IMR-90 (cell line): ENCODE results near the gene CDIP1. TPM values are rescaled to one million over a fixed set of nuclear protein-coding genes. Genes with fewer than 3 reads are reported as not detected.

Experiments
- ATAC-seq: fragments of 200-7000 bp; cut with Tn5 transposase; 2 replicates; pipeline ENCODE4 v1.9.1; 2020; ENCODE audit warnings: low read depth, mild to moderate bottlenecking, moderate library complexity
- BruUV-seq: library from RNA; stranded (reverse); fragments of 400-500 nt; replicated peaks from 2 replicates; lab custom pipeline; 2021; lab: Mats Ljungman, UMichigan
- CTCF ChIA-PET: fragments of 300-600 bp; formaldehyde crosslinking; extraction: SDS; loops from one replicate; lab custom pipeline; 2021; ENCODE audit warnings: antibody characterized with exemption; lab: Yijun Ruan, JAX
- POLR2A ChIA-PET: fragments of 300-600 bp; sonication (Branson Sonifier 250); formaldehyde crosslinking; loops from one replicate; lab custom pipeline; 2022; ENCODE audit warnings: antibody characterized with exemption; ENCODE audit not compliant: unreplicated experiment; lab: Charles Lee
- DNase-seq: peaks from one replicate; pipeline ENCODE4 v3.0.0; 2013
- H2AFZ ChIP-seq: replicated peaks from 2 replicates; pipeline ENCODE3; 2013; ENCODE audit warnings: low read length, mild to moderate bottlenecking; ENCODE audit not compliant: poor library complexity
- H2AK5ac ChIP-seq: 2 replicates; pipeline ENCODE4 v1.6.1; 2013; ENCODE audit warnings: low read depth, low read length, inconsistent platforms
- H2AK9ac ChIP-seq: replicated peaks from 2 replicates; pipeline ENCODE3; 2013; ENCODE audit warnings: mild to moderate bottlenecking, low read depth, low read length, moderate library complexity; ENCODE audit not compliant: poor library complexity
- H2BK120ac ChIP-seq: 2 replicates; pipeline ENCODE4 v1.6.1; 2013; ENCODE audit warnings: low read depth, low read length, inconsistent platforms
- H2BK15ac ChIP-seq: 3 replicates; pipeline ENCODE4 v1.6.1; 2013; ENCODE audit warnings: low read depth, low read length, inconsistent platforms
- H2BK20ac ChIP-seq: 2 replicates; pipeline ENCODE4 v1.6.1; 2013; ENCODE audit warnings: low read depth, mild to moderate bottlenecking, inconsistent platforms, low read length, moderate library complexity
- H2BK5ac ChIP-seq: 2 replicates; pipeline ENCODE4 v1.6.1; 2013; ENCODE audit warnings: mild to moderate bottlenecking, low read depth, low read length, inconsistent platforms; ENCODE audit not compliant: poor library complexity, severe bottlenecking
- H3K14ac ChIP-seq: replicated peaks from 2 replicates; pipeline ENCODE4 v1.6.1; 2013; ENCODE audit warnings: low read depth, low read length, inconsistent platforms
- H3K18ac ChIP-seq: 2 replicates; pipeline ENCODE4 v1.6.1; 2013; ENCODE audit warnings: low read depth, low read length, control low read depth
- H3K23ac ChIP-seq: 2 replicates; pipeline ENCODE4 v1.6.1; 2013; ENCODE audit warnings: low read depth, low read length, inconsistent platforms
- H3K27ac ChIP-seq: 2 replicates; pipeline ENCODE4 v1.5.1; 2013; ENCODE audit warnings: mild to moderate bottlenecking, control low read depth, low read length; ENCODE audit not compliant: insufficient read depth
- H3K27me3 ChIP-seq: 2 replicates; pipeline ENCODE4 v1.6.1; 2013; ENCODE audit warnings: low read length; ENCODE audit not compliant: control insufficient read depth, insufficient read depth
- H3K36me3 ChIP-seq: 2 replicates; pipeline ENCODE4 v1.6.1; 2013; ENCODE audit warnings: low read length, mixed read lengths; ENCODE audit not compliant: control insufficient read depth, insufficient read depth
- H3K4ac ChIP-seq: 2 replicates; pipeline ENCODE4 v1.6.1; 2013; ENCODE audit warnings: low read depth, low read length, inconsistent platforms
- H3K4me1 ChIP-seq: 2 replicates; pipeline ENCODE4 v1.6.1; 2013; ENCODE audit warnings: low read length, mixed read lengths; ENCODE audit not compliant: control insufficient read depth, insufficient read depth
- H3K4me2 ChIP-seq: 2 replicates; pipeline ENCODE4 v1.6.1; 2013; ENCODE audit warnings: low read depth, mild to moderate bottlenecking, control low read depth, low read length, moderate library complexity
- H3K4me3 ChIP-seq: 2 replicates; pipeline ENCODE4 v1.5.1; 2013; ENCODE audit warnings: low read depth, mild to moderate bottlenecking, control low read depth, low read length, moderate library complexity; ENCODE audit not compliant: insufficient read depth
- H3K56ac ChIP-seq: 2 replicates; pipeline ENCODE4 v1.6.1; 2013; ENCODE audit warnings: low read length, inconsistent platforms; ENCODE audit not compliant: insufficient read depth; ENCODE audit errors: extremely low read depth
- H3K79me1 ChIP-seq, 2 experiments: 2 replicates each; pipeline ENCODE4 v1.6.1; 2013; ENCODE audit warnings: low read length in 2 of 2, inconsistent platforms in 1 of 2, low read depth in 1 of 2
- H3K9ac ChIP-seq: 2 replicates; pipeline ENCODE4 v1.6.1; 2013; ENCODE audit warnings: low read depth, low read length, control low read depth
- H3K9me1 ChIP-seq: 2 replicates; pipeline ENCODE4 v1.6.1; 2013; ENCODE audit warnings: low read length, inconsistent platforms; ENCODE audit not compliant: insufficient read depth
- H3K9me3 ChIP-seq: 2 replicates; pipeline ENCODE4 v1.6.1; 2013; ENCODE audit warnings: low read length; ENCODE audit not compliant: control insufficient read depth, insufficient read depth
- H4K20me1 ChIP-seq: 2 replicates; pipeline ENCODE4 v1.6.1; 2013; ENCODE audit warnings: low read length, inconsistent platforms; ENCODE audit not compliant: insufficient read depth
- H4K5ac ChIP-seq: 2 replicates; pipeline ENCODE4 v1.6.1; 2013; ENCODE audit warnings: mild to moderate bottlenecking, low read depth, low read length, control low read depth
- H4K8ac ChIP-seq, 2 experiments: 2 replicates each; pipeline ENCODE4 v1.6.1; 2013; ENCODE audit warnings: low read depth in 2 of 2, low read length in 2 of 2, control low read depth in 1 of 2, inconsistent platforms in 1 of 2
- H4K91ac ChIP-seq: 2 replicates; pipeline ENCODE4 v1.6.1; 2013; ENCODE audit warnings: low read depth, low read length, inconsistent platforms; ENCODE audit not compliant: insufficient read depth
- BHLHE40 ChIP-seq: fragments of 150-350 bp; IDR thresholded peaks from 2 replicates; pipeline ENCODE4 v1.6.1; 2016; ENCODE audit warnings: mild to moderate bottlenecking, low read depth, low read length
- CEBPB ChIP-seq: IDR thresholded peaks from 2 replicates; pipeline ENCODE4 v1.6.1; 2012; ENCODE audit warnings: low read depth, low read length, improper control_type of control experiment
- CHD1 ChIP-seq: IDR thresholded peaks from 2 replicates; pipeline ENCODE4 v1.6.1; 2012; ENCODE audit warnings: low read depth, low read length, improper control_type of control experiment
- MAFK ChIP-seq: IDR thresholded peaks from 2 replicates; pipeline ENCODE4 v1.6.1; 2012; ENCODE audit warnings: low read depth, low read length, improper control_type of control experiment
- MAZ ChIP-seq: IDR thresholded peaks from 2 replicates; pipeline ENCODE4 v1.6.1; 2012; ENCODE audit warnings: low read depth, mild to moderate bottlenecking, low read length, improper control_type of control experiment, moderate library complexity, borderline replicate concordance
- MXI1 ChIP-seq: IDR thresholded peaks from 2 replicates; pipeline ENCODE4 v1.6.1; 2012; ENCODE audit warnings: low read depth, mild to moderate bottlenecking, low read length, moderate library complexity, borderline replicate concordance
- NFE2L2 ChIP-seq: fragments of 150-350 bp; IDR thresholded peaks from 2 replicates; pipeline ENCODE4 v1.6.1; 2016; ENCODE audit warnings: low read depth, mild to moderate bottlenecking, low read length
- POLR2A ChIP-seq: IDR thresholded peaks from 2 replicates; pipeline ENCODE4 v1.6.1; 2012; ENCODE audit warnings: mild to moderate bottlenecking, low read depth, low read length
- RAD21 ChIP-seq: IDR thresholded peaks from 2 replicates; pipeline ENCODE4 v1.6.1; 2012; ENCODE audit warnings: low read length, improper control_type of control experiment
- RCOR1 ChIP-seq: IDR thresholded peaks from 2 replicates; pipeline ENCODE4 v1.6.1; 2012; ENCODE audit warnings: mild to moderate bottlenecking, low read length, improper control_type of control experiment; ENCODE audit not compliant: insufficient replicate concordance
- RFX5 ChIP-seq: IDR thresholded peaks from 2 replicates; pipeline ENCODE4 v1.8.0; 2012; ENCODE audit warnings: low read depth, mild to moderate bottlenecking, low read length, moderate library complexity
- SMC3 ChIP-seq: fragments of 150-350 bp; IDR thresholded peaks from 2 replicates; pipeline ENCODE4 v1.6.1; 2016; ENCODE audit warnings: low read depth, mild to moderate bottlenecking, antibody characterized with exemption, low read length, moderate library complexity
- WGBS, 2 experiments: methylation state at CpG; one replicate each; pipeline versions ENCODE4 v1.1.5 to v1.1.7; 2013; ENCODE audit warnings: missing lambda C conversion rate in 2 of 2; ENCODE audit not compliant: insufficient read length in 1 of 2; ENCODE audit errors: extremely low coverage in 2 of 2; 5-methylcytosine and 5-hydroxymethylcytosine counted together
- dilution Hi-C: fragments of 300-500 bp; cut with HindIII; formaldehyde crosslinking; loops from one replicate; pipeline ENCODE4 v1.14.3; 2018; ENCODE audit warnings: low sequenced_read_pairs; ENCODE audit not compliant: unreplicated experiment
- in situ Hi-C: fragments of 300-500 bp; cut with MboI; formaldehyde crosslinking; loops from 3 replicates; pipeline ENCODE4 v1.14.3; 2019; ENCODE audit warnings: low sequenced_read_pairs, inconsistent platforms, mixed read lengths
- intact Hi-C: fragments of 100-400 bp; cut with micrococcal nuclease; formaldehyde crosslinking; loops from 2 replicates; pipeline ENCODE4 v1.10.0; 2022
- polyA plus RNA-seq, 3 experiments: library from polyadenylated mRNA; depleted of rRNA; stranded (reverse); fragments of >200 nt; gene quantifications; 2 replicates each; pipeline ENCODE4 v1.2.3, GENCODE V29; 2012; ENCODE audit warnings: low replicate concordance in 1 of 3
- total RNA-seq: library from RNA; depleted of rRNA; stranded (reverse); fragments of >200 nt; gene quantifications from 2 replicates; pipeline ENCODE4 v1.2.3, GENCODE V29; 2012
- TF ChIP-seq, protein P1 (sequence below): fragments of 150-350 bp; IDR thresholded peaks from 2 replicates; pipeline ENCODE4 v1.6.1; 2016; ENCODE audit warnings: low read depth, mild to moderate bottlenecking, low read length, moderate library complexity, borderline replicate concordance
- TF ChIP-seq, protein P2 (sequence below): fragments of 150-350 bp; IDR thresholded peaks from 2 replicates; pipeline ENCODE4 v1.6.1; 2017; ENCODE audit warnings: mild to moderate bottlenecking, antibody characterized with exemption, low read length, low read depth
- TF ChIP-seq, protein P3 (sequence below): conservative IDR thresholded peaks from 2 replicates; pipeline ENCODE4 v1.5.1; 2012; ENCODE audit warnings: mild to moderate bottlenecking, low read depth, low read length, improper control_type of control experiment

CDIP1 gene
- total and polyA plus RNA-seq, 2 of the 4 experiments (the other 2 are of a cell fraction) = 4.8 to 14.6 TPM

DNA sequence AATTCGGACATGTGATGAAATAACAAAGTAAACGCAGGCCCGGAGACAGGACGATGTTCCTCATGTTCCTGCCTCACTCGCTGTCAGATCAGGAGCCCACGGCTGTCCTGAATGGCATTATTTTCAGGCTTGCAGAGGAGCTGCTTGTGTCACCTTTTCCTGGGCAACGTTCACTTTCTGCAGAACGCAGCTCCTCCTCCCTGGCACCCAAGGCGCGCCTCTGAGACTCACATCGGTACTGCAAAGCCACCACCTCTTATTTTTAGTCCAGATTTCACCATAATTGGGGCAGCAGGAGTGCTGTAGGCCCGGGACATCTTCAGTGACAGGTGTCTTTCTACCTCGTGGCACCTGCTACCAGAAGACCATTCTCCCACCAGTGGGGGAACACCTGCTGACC, 9.6 kb upstream of the CDIP1 start:
- no peak overlapping the region for H2AK5ac ChIP-seq
- peak overlapping the region; percentile 50 for H2AK9ac ChIP-seq
- peaks cover 30% of the 10 kb centered on the region for H3K27me3 ChIP-seq
- no peak overlapping the region for H2BK120ac ChIP-seq
- H2AFZ ChIP-seq = no peak overlapping the region
- ATAC-seq (no peak), DNase-seq (no peak)
- WGBS, 2 experiments = 62% methylated on average over 10 of the region's 13 CpGs; no CpG with 5 or more reads in 1 of the 2 experiments
- H3K18ac ChIP-seq = no peak overlapping the region
- no peak overlapping the region for H3K14ac ChIP-seq
- H4K20me1 ChIP-seq = no peaks in the 10 kb centered on the region
- H3K36me3 ChIP-seq = no peaks in the 10 kb centered on the region
- H4K91ac ChIP-seq = no peak overlapping the region
- POLR2A ChIA-PET = no interaction called here
- in situ Hi-C loops (loop anchor here (5.0 kb wide), 1 partner anchor 36 kb away; no protein-coding TSS in a partner anchor), intact Hi-C loops (loop anchor here (1.0 to 10.0 kb wide), 3 partner anchors 30 to 133 kb away; partner anchors contain the start of gene CORO7), dilution Hi-C loops (no loop called here)
- H3K4me1 ChIP-seq = no peaks in the 10 kb centered on the region
- no peak overlapping the region for H4K8ac ChIP-seq
- H3K9me3 ChIP-seq = no peaks in the 10 kb centered on the region
- no peak overlapping the region for H3K4me3 ChIP-seq
- H3K4me2 ChIP-seq = no peak overlapping the region
- no peaks in the 10 kb centered on the region for H3K9me1 ChIP-seq
- no peak overlapping the region for H3K9ac ChIP-seq
- H3K56ac ChIP-seq = no peak overlapping the region
- no peak overlapping the region for H3K27ac ChIP-seq
- TF ChIP-seq, protein P1, sequence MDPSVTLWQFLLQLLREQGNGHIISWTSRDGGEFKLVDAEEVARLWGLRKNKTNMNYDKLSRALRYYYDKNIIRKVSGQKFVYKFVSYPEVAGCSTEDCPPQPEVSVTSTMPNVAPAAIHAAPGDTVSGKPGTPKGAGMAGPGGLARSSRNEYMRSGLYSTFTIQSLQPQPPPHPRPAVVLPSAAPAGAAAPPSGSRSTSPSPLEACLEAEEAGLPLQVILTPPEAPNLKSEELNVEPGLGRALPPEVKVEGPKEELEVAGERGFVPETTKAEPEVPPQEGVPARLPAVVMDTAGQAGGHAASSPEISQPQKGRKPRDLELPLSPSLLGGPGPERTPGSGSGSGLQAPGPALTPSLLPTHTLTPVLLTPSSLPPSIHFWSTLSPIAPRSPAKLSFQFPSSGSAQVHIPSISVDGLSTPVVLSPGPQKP = no peak
- TF ChIP-seq MAZ = no peak
- TF ChIP-seq RAD21 = no peak
- TF ChIP-seq NFE2L2 = no peak
- no peak for TF ChIP-seq RCOR1
- no peak for TF ChIP-seq SMC3
- no peak for TF ChIP-seq RFX5
- TF ChIP-seq, protein P2, sequence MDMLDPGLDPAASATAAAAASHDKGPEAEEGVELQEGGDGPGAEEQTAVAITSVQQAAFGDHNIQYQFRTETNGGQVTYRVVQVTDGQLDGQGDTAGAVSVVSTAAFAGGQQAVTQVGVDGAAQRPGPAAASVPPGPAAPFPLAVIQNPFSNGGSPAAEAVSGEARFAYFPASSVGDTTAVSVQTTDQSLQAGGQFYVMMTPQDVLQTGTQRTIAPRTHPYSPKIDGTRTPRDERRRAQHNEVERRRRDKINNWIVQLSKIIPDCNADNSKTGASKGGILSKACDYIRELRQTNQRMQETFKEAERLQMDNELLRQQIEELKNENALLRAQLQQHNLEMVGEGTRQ = no peak
- no peak for TF ChIP-seq CEBPB
- TF ChIP-seq MAFK = no peak
- TF ChIP-seq MXI1 = no peak
- TF ChIP-seq, protein P3, sequence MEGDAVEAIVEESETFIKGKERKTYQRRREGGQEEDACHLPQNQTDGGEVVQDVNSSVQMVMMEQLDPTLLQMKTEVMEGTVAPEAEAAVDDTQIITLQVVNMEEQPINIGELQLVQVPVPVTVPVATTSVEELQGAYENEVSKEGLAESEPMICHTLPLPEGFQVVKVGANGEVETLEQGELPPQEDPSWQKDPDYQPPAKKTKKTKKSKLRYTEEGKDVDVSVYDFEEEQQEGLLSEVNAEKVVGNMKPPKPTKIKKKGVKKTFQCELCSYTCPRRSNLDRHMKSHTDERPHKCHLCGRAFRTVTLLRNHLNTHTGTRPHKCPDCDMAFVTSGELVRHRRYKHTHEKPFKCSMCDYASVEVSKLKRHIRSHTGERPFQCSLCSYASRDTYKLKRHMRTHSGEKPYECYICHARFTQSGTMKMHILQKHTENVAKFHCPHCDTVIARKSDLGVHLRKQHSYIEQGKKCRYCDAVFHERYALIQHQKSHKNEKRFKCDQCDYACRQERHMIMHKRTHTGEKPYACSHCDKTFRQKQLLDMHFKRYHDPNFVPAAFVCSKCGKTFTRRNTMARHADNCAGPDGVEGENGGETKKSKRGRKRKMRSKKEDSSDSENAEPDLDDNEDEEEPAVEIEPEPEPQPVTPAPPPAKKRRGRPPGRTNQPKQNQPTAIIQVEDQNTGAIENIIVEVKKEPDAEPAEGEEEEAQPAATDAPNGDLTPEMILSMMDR = no peak
- TF ChIP-seq POLR2A = no peak
- TF ChIP-seq BHLHE40 = no peak
- no peak for TF ChIP-seq CHD1
- CTCF ChIA-PET = interaction anchor here (0.7 to 1.2 kb wide), 4 partner anchors 17 to 46 kb away, joined by 3 to 7 read pairs (median 4); no protein-coding TSS in a partner anchor
- H3K4ac ChIP-seq = no peak overlapping the region
- no TSS peak for BruUV-seq
- no peak overlapping the region for H3K23ac ChIP-seq
- H4K5ac ChIP-seq = no peak overlapping the region
- no peak overlapping the region for H2BK20ac ChIP-seq
- H3K79me1 ChIP-seq = no peaks in the 10 kb centered on the region
- no peak overlapping the region for H2BK5ac ChIP-seq
- no peak overlapping the region for H2BK15ac ChIP-seq
